Stimulated activated CD4-positive, alpha-beta T cell treated with anti-CD3 and anti-CD28 coated beads, Interleukin-1b, Interleukin-23, amount 100 ng/mL, for 48 hours (primary cell): Measurements from ENCODE around the gene A3GALT2.
A peak's percentile ranks its signal among the peaks of the same experiment; 100 is the strongest.

Source experiments
- DNase-seq: peaks from one replicate; pipeline ENCODE4 v3.0.0-alpha.2; 2020

A3GALT2 gene

DNA sequence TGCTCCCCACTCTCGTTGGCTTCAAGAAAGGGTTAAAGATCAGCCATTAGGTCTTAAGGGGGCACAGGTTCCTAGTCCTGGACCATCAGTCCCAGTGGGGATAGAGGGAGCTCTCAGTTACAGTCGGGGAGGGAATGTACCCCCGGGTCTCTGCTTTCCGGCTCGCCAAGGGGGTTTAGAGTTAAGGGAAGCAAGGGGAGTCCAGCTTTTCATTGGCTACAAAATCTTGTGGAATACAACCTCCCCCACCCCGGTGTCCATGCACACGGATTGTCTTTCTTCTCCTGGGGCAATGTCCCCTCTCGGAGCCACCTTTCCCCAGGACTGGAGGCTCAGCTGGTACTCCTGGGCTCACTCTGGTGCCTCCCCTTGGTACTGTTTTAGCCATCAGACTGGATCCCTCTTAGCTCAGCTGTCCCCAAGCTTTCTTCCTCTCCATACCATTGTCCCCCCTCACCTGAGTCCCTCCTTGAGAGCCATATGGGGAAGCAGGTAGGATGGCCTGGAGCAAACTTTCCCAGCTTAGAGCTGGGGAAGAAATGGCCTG, at the start of gene A3GALT2:
A3GALT2 (minus strand) TSS at position 480 of the 547 bp plus-strand sequence; CDS start at position 480, 0 bp downstream.
- DNase-seq = no peak

DNA sequence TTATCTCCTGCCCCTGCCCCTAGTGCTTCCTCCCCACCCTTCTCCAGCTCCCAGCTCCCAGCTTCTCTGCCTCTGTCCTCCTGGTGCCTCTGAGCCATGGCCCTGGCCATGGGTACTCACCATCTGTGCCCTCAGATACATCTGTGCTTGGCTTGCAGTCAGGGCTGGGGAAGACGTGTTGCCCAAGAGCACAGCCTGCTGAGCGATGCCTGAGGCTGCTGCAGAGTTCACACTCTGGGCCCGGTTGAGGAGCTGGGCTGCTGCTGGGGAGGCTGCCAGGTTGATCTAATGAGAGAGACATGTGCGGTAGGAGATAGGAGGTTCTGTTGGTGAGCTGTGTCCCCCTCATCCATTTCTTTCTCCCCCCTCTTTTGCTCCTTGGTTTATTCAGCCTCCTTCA, 49.4 kb upstream of the A3GALT2 start:
- DNase-seq = no peak

DNA sequence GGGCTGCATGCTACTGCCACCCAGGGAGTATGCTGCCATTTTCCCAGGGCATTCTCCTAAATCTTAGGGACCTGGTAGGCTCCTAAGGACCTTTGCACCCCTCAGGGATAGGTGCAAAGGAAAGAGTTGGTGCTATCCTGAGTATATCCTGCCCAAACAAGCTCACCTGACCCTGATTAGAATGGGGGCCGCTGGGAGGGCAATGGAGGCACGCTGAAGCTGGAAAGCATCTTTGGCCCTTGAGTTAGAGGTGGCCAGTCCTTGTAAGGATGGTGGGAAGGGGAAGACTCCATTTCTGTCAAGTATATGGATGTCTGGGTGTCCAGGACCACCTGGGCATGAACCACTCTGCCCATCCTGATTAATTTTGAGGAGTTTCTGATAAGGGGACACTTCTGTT, 48.9 kb upstream of the A3GALT2 start:
- DNase-seq = no peak

DNA sequence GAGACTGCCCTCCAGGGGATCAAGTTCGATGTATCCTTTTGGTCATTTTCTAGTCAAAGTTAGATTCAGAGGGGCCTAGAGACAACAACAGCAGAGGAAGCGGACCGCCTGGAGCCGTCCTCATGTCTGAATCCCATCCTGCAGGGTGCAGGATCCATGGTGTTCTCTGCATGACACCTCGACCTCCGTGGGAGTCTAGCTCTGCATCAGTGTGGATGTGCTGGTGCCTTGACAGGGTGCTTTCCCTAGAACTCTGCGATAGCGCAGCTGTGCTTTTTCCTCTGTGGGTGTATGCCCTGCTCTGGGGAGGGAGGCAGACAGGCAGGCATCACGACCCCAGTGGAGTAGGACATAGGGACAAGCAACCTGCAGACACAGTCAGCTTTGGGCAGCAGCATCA, 48.2 kb upstream of the A3GALT2 start:
- no peak for DNase-seq

DNA sequence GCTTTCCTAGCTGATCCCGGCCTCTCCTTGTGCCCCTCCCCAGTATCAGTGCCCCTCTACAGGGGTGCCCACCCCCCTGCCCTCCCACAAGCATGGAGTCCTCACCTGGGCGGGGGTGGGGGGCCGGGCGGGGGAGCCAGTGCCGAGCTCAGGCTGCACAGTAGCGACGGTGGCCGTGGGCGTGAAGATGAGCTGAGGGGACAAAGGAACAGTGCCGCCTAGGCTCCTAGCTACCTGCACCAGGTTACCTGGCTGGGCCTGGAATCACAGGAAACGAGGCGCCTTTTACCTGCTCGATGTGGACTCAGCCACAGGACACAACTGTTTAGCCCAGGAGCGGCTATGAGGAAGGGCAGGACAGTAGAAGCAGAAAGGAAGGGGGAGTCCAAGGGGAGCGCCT, 47.5 kb upstream of the A3GALT2 start:
- no peak for DNase-seq

DNA sequence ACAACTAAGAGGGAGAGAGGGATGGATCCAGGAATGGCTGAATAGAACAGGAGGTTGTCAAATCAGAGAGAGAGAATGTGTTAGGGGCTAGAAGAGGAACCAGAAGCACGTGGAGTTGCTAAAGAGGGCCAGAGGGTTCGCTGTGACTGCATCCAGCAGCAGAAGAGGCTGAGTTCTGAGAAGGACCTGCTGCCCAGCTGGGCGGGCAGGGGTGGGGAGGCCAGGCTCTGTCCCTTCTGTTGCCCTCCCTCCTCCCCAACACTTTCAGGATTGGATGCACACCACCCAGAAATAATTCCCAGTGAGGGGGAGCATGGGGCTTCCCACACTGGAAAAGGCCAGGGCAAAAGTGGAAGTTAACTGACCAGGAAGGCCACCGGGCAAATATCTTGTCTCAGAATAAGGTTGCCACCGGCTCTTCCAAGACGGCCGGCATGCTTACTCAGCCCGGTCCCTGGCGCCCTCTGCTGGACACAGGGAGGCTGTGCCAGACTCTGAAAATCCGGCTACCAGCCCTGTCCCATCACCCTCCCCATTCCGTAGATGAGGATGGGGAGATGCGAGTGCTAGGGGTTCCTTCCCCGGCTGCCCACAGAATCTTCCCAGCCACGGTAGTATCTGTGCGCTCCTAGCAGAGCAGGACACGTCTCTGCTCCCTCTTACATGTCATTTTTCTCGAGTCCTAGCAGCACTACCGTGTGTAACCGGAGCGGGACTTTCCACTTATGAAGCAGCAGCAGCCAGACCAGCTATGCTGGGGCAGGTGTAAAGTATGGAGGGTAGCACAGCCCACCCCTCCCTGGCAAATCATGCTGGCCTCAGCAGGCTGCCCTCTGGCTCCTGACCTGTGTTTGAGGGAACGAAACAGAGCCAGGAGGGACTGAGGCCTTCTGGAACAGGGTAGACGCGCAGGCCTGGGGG, 46.8 kb upstream of the A3GALT2 start:
- DNase-seq = peak; percentile 82

DNA sequence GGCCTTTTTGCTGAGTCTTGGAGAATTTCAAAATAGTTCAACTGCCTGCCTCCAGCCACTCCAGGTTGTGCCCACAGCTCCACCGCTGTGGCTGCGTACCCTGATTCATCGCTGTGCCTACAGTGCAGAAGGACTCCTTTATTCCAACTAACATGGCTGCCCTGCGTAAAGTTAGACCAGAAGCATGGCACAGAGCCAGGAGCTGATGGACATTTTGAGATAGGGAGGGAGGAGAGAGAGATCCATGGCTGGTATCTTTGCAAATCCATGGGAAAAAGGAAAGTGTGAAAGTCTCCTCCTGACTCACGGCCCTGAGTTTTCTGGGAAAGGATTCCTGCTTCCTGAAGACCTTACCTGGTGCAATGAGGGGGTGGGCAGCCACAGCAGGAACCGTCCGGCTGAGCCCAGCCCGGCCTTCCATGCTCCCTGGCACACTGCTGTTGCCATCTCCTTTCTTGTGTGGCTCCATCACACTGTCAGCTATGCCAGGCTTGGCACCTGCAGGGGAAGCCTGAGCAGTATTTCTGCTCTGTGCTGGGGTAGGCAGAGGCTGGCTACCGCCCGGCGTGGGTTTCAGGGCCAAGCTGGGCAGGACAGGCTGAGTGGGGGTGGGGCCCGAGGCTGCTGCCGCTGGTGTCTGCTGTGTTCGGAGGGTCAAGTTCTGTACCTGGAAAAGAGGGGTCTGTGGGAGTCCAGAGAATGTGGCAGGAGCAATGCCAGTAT, 46.0 kb upstream of the A3GALT2 start:
- no peak for DNase-seq

DNA sequence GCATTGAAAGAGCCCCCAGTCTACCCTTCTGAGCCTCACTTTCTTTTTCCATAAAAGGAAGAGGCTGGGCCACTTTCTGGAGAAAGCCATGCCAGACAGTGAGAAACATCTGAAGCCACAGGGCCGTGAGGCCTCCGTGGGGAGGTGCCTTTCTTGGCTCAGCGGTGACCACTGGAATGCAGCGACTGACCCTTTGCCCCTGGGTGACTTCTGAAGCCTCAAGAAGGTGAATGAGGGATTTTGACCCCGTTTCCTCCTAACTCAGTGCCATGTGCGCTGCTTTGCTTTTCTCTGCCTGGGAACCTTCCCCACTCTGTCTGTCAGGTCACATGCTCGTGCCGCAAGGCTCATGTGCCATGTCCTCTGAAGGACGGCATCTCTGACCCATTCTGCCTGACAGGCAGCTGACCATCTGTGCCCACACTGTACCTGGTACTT, 44.7 kb upstream of the A3GALT2 start:
- DNase-seq = no peak

DNA sequence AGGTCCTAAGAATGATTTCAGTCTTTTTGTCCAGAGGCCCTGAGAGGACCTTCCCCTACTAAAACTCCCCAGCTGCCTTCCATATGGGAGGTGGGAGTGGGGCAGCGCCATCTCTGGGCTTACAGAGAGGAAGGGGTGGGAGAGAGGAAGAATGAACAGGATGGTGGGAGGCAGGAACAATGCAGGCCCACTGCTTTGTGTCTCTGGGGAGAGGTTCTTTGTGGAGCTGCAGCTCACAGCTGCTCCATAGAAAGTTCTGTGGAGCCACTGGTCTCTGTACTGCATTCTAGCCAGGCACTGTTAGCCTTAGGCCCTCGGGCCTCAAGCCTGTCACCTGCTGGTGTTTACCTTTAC, 43.6 kb upstream of the A3GALT2 start:
- DNase-seq = no peak

DNA sequence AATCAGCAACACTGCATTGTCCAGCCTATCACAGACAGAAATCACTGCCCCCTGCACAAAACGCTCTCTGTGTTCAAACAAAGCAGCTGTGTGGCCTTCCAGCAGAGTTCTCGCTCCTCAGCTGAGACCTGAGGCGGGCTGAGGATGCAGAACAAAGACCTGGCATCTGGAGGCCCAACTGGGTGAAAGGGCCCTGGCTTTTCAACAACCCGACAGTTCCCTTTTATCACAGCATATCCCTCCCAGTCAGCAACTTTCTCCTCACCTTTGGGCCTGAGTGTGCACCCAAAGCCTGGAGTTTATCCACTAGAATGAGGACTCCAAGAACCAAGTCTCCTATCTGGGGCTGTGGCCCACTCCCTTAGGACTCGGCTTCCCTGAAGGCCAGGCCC, 42.6 kb upstream of the A3GALT2 start:
- no peak for DNase-seq

DNA sequence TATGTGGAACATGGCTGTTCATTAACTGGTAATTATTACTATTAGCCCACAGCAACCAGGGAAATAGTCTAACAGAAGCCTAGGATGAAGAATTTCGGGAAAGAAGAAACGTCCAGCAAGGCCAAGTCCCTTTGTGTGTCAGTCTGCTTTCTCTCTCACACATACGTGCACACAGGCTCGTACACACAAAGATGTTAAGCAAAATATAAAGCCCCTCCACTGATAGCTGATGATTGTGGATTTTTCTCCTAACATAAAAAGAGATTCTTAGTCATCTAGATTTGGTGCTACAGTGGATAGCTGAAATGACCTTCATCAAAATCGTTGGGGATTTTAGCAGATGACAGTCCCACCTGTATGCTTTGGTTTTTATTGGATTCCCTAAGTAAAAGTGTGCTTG, 42.1 kb upstream of the A3GALT2 start:
- no peak for DNase-seq

DNA sequence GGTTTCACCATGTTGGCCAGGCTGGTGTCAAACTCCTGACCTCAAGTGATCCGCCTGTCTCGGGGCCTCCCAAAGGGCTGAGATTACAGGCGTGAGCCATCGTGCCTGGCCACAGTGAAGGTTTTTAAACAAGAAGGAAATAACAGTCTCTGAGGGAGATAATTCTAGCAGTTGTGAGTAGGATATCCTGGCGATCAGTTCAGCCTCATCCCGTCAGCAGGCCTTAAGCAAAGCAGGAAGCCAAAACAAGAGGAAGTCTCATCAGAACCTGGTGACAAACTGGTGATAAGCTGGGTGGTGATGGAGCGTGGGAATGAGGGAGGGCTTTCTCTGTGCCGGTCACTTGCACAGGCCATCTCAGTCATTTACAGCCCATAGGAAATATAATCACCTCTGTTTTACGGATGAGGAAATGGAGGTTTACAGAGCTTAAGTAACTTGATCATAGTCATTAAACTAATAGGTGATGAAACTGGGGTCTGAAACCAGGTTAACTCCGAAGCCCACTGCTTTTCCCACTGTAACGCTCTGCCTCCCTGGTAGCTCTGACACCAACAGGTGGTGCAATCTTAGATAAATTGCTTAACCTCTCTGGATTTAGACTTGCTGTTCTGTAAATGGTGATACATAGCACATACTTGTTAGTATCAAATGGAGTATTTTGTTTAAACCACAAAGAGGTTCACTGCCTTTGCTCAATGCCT, 40.8 kb upstream of the A3GALT2 start:
- no peak for DNase-seq

DNA sequence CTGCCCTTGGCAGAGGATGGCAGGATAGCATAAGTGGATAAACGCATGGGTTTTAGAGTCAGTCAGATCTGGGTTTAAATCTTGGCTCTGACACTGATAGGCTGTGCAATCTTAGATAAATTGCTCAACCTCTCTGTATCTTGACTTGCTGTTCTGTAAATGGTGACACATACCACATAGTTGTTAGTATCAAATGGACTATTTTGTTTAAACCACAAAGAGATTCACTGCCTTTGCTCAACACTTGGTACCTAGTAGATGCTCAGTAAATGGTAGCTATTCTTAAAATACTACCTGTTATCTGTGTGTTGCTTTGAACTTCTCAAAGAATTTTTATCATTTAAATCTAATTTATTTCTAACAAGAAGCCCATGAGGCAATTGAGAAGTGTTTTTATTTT, 39.5 kb upstream of the A3GALT2 start:
- DNase-seq = no peak

DNA sequence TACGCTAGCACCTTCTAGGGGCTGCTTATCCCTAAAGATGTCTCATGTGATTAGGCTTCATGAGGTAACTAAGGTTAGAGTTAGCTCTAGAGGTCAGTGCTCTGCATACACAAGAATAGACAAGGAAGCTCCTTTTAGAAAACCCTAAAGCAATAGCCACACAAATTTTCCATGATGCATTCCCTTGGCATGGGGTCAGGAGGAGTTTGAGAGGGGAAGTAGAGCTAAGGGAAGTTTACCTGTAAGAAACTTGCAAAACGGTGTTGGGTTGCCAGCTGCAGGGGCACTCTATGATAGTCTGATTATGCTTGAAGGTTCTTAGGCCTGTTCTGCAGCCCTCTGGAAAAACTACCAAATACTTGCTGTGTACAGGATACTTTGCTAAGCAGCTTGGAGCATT, 39.0 kb upstream of the A3GALT2 start:
- DNase-seq = no peak

DNA sequence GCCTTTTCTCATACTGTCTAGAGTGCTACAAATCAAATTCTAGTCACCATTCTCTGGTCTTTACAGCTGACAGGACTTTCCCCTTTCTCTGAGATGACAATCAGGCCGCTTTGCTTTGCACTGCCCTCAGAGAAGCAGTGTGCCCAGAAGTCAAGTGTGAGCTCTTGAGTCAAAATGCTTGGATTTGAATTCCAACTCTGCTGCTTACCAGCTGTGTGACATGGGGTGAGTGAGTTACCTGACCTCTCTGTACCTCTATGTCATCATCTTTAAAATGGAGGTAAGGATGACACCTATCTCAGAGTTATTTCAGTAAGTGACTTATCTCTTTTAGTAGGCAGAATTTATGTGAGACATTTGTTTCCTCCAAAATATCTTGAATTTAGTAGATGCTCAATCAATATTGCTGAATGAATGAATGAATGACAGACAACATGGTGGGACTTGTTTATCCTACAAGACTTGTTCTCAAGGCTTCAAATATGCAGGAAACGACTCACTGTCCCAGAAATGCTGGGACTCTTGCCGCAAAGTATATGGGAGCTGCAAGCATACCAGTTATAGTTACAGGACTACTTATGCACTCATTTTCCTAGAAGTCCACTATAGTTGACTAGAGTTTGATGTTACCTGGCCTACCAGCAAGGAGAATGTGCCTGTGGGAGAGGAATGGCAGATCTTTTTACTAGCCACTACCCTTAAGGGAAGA, 38.1 kb upstream of the A3GALT2 start:
- DNase-seq = no peak

DNA sequence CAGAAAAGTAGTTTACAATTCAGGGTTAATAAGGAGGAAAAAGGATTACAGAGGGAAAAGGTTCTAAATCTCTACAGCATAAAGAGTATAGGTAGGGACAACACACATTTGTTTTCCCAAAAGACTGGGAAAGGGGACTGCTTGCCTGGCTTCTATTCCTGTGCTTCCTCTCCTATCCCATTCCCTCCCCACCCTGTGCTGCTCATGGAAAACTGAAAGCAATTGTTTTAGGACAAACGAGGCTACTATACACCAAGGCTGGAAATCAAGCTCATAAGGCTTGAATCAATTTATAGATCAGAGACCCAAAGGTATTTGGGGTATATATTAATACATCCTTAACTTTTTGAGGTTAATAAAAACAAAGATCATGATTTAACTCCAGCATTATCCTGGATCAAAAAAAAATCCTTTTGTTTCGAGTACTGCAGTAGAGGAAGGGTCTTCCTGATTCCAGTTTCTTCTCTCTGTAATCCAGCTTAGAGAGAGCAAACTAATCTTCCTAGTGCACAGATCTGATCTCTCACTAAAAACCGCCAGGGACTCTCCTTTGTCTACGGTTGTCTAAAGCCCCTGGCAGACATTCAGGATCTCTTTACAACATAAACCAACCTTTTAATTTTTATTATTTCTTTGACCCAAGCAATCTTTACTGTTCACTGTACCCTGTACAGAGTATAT, 37.4 kb upstream of the A3GALT2 start:
- DNase-seq = no peak

DNA sequence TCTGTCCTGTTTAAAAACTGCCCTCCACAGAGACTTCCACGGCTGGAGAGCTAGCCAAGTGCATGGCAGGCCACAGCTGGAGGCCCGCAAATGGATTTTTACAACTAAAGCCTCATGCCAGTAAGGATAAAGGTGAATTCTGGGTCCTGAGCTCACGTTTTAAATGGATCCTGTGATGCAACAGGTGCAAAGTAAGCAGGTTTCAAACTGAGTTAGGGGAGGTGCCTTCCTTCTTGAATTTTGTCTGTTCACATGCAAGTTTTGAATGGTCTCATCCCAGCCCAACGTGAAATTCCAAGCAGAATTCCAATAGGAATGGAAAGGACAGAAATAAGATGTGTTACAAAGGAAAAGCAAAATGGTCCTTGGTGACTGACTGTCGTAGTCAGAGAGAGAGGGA, 36.2 kb upstream of the A3GALT2 start:
- DNase-seq = no peak

DNA sequence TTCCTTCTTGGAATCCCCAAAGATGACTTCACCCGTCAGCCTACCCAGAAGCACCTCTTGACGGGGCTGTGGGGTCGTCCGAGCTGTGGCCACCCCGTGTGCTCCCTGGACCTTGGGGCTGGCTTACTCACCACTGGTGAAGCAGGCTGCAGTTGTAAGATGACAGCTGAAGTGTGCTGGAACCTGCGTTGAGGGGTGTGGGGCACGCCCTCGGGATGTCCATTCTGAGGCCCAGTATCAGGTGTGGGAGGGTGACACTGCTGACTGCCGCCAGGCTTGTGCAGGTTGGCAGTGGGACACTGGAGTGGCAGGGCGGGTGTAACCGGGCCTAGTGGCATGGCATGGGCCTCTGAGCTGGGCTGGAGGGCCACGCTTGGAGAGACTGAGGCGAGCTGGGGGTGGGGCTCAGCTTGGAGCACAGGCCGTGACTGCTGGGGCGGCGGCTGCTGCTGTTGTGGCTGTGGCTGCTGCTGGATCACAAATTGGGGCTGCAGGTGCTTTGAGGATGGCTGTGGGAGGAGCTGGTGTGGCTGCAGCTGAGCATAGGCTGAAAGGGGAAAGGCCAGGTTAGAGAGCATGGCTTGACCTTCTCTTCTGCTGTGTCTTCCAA, 33.9 kb upstream of the A3GALT2 start:
- DNase-seq = no peak

DNA sequence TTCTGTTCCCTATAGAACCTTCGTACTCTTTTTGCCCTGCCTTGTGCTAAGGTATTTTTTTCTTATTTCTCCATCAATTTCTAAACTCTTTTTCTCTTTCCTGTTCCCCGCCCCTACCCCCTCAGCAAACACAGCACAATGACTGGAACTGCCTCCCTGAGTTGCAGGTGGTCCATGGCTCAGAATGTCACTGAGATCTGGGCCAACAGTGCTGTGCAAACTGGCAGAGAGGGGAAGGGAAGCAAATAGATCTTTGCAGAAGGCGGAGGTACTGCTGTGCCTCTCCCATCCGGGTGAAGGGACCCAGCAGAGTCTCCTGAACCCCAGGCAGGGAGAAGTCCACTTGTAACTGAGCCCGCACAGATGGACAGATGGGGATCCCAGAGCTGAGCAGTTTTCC, 32.6 kb upstream of the A3GALT2 start:
- DNase-seq = no peak

DNA sequence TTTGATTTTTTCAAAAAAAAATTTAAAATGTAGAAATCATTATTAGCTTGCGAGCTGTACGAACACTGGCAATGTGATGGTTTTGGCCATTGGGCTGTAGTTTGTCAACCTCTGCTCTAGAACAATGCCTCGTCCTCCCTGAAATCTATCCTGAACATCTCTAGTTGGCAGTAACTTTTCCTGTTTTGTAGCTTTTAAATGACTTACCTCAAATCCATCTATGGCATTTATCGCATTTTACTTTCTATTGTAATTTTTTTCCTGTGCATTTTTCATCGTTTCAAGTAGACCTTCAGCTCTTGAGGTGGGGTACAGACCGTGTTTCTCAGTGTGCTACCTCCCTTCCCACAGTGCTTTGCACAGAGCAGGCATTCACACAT, 30.4 kb upstream of the A3GALT2 start:
- DNase-seq = no peak

DNA sequence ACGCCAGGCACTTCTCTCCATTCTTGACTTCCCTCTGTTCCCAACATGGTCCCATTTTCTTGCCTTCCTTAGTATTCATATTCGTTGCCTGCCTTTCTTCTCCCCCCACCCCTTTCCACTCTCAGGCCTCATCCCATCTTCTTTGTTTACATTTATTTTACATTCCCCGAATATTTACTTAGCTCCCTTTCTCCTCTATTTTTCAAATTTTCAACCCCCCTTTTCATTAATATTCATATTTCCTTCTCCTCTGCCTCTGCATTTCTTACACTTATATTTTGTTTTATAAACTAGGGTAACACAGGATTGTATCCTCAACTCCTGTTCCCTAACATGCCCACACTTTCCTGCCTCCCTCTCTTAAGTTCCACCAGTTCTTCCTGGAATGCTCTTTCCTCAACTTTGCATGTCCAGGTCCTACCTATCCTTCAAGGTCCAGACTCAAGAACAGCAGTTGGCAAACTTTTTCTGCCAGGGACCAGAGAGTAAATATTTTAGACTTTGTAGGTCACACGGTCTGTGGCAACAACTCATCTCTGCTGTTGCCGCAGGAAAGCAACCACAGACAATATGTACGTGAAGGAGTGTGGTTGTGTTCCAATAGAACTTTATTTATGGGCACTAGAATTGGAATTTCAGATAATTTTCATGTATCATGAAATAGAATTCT, 29.8 kb upstream of the A3GALT2 start:
- DNase-seq = no peak
